K562 (cell line): ENCODE measurements around the gene DGCR2. TPM values are rescaled to one million over a fixed set of nuclear protein-coding genes. Genes with fewer than 3 reads are reported as not detected.

Experiments
- ARID1B ChIP-seq: fragments of 450-650 bp; IDR thresholded peaks from 2 replicates; pipeline ENCODE4 v1.6.1; 2016; ENCODE audit warnings: antibody characterized with exemption, mild to moderate bottlenecking, inconsistent platforms
- DMBX1 ChIP-seq: fragments of 250-450 bp; sonication (Bioruptor Pico); IDR thresholded peaks from 2 replicates; pipeline ENCODE4 v1.8.0; 2022; ENCODE audit warnings: inconsistent platforms, mild to moderate bottlenecking, moderate library complexity, borderline replicate concordance
- GTF2A2 ChIP-seq: IDR thresholded peaks from 2 replicates; pipeline ENCODE4 v1.6.1; 2016; ENCODE audit warnings: mild to moderate bottlenecking, missing genetic modification characterization, missing compliant biosample characterization
- HMGN3 ChIP-seq: IDR thresholded peaks from 2 replicates; pipeline ENCODE4 v1.6.1; 2011; ENCODE audit warnings: borderline replicate concordance, low read depth, mild to moderate bottlenecking, mixed read lengths, low read length; ENCODE audit not compliant: insufficient read length; ENCODE audit errors: extremely low read depth
- IRF2 ChIP-seq: sonication (generic); formaldehyde crosslinking; IDR thresholded peaks from 2 replicates; pipeline ENCODE4 v1.8.1; 2022; ENCODE audit warnings: mild to moderate bottlenecking, missing genetic modification reagents
- MCM7 ChIP-seq, 2 experiments: fragments of 450-650 bp; IDR thresholded peaks; 2 replicates each; pipeline ENCODE4 v1.6.1; 2016 to 2018
- NCOA1 ChIP-seq: fragments of 450-650 bp; IDR thresholded peaks from 2 replicates; pipeline ENCODE4 v1.6.1; 2016; ENCODE audit warnings: low read depth
- POLR2G ChIP-seq: fragments of 200-400 bp; formaldehyde crosslinking; IDR thresholded peaks from 2 replicates; pipeline ENCODE4 v1.6.1; 2017; ENCODE audit warnings: low read depth, mild to moderate bottlenecking, antibody characterized with exemption, low read length, moderate library complexity
- RBM15 ChIP-seq: fragments of 200-400 bp; formaldehyde crosslinking; IDR thresholded peaks from 2 replicates; pipeline ENCODE4 v1.6.1; 2018; ENCODE audit warnings: mild to moderate bottlenecking, low read length, moderate library complexity; ENCODE audit not compliant: insufficient read depth
- TRIM24 ChIP-seq, 2 experiments: fragments of 450-650 bp; IDR thresholded peaks; 2 replicates each; pipeline ENCODE4 v1.6.1; 2016
- ZNF12 ChIP-seq: sonication (generic); formaldehyde crosslinking; IDR thresholded peaks from 2 replicates; pipeline ENCODE4 v1.4.0; 2020; ENCODE audit warnings: mild to moderate bottlenecking, missing genetic modification reagents
- ZNF436 ChIP-seq: fragments of 250-450, 450-650 bp; sonication (Bioruptor Pico); formaldehyde crosslinking; IDR thresholded peaks from 2 replicates; pipeline ENCODE4 v1.7.0; 2020; ENCODE audit warnings: mild to moderate bottlenecking
- ZNF778 ChIP-seq: fragments of 450-650 bp; formaldehyde crosslinking; IDR thresholded peaks from 2 replicates; pipeline ENCODE4 v1.4.0; 2020; ENCODE audit warnings: mild to moderate bottlenecking, moderate library complexity
- polyA plus RNA-seq, 8 experiments: library from polyadenylated mRNA; depleted of rRNA in 4 of 8; stranded (reverse) in 5 of 8; unstranded in 3 of 8; fragments of >200 nt; fragmentation: Nextera tagmentation in 2 of 8; fragmentation: Illumina TruSeq in 1 of 8; extraction: Ambion mirVana in 2 of 8; extraction: Trizol in 1 of 8; gene quantifications; 2 replicates each; pipeline versions ENCODE4 v1.2.1 to v1.2.3, GENCODE V29; 2011 to 2014; ENCODE audit warnings: inconsistent platforms in 1 of 8, missing spikeins in 1 of 8
- total RNA-seq, 7 experiments: library from RNA; depleted of rRNA in 6 of 7; stranded (reverse); fragments of >200 nt in 6 of 7; fragmentation: Illumina TruSeq in 2 of 7; extraction: Trizol in 2 of 7; gene quantifications; 2 replicates each; pipeline versions ENCODE4 v1.2.1 to v1.2.3, GENCODE V29; 2011 to 2021; ENCODE audit warnings: low replicate concordance in 1 of 7
- TF ChIP-seq, protein P1 (sequence below): sonication (generic); IDR thresholded peaks from 2 replicates; pipeline ENCODE4 v1.6.1; 2016
- TF ChIP-seq, protein P2 (sequence below): fragments of 450-650 bp; IDR thresholded peaks from 2 replicates; pipeline ENCODE4 v1.6.1; 2014; ENCODE audit warnings: low read depth, mild to moderate bottlenecking, moderate library complexity, borderline replicate concordance
- TF ChIP-seq, protein P3 (sequence below): fragments of 250-450 bp; sonication (Bioruptor Pico); IDR thresholded peaks from 2 replicates; pipeline ENCODE4 v1.9.0; 2021; ENCODE audit warnings: mild to moderate bottlenecking, inconsistent platforms
- TF ChIP-seq, protein P4 (sequence below): sonication (generic); formaldehyde crosslinking; IDR thresholded peaks from 2 replicates; pipeline ENCODE4 v1.8.0; 2023; ENCODE audit warnings: missing genetic modification reagents, mild to moderate bottlenecking, borderline replicate concordance
- TF ChIP-seq, protein P5 (sequence below): fragments of 450-650 bp; formaldehyde crosslinking; IDR thresholded peaks from 2 replicates; pipeline ENCODE4 v1.4.0; 2022; ENCODE audit warnings: mild to moderate bottlenecking, moderate library complexity

DGCR2 gene
- total and polyA plus RNA-seq, 9 of the 15 experiments (the other 6 are each of a cell fraction or from before 2014, with no cell fraction given), result 0.69 to 101 (median 56.4) TPM

DNA sequence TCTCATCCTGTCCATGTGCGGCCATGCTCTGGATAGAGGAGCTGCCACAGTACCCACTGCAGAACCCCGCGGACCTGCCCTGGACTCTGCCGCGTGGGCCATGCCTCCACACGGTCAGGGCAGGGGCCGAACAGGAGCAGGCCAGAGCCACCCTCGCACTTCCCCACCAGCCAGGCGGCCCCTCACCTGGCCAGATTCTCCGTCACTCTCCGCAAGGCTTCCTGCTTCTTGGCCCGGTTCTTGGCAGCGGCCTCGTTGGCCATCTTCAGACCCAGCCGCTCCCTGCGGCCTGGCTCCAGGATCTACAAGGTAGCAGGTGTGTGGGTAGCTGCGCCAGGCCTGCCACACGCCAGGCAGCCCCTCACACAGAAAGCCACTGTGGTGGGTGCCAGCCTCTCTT is 12.7 kb upstream of the DGCR2 start (continued):
- TF ChIP-seq, protein P1, sequence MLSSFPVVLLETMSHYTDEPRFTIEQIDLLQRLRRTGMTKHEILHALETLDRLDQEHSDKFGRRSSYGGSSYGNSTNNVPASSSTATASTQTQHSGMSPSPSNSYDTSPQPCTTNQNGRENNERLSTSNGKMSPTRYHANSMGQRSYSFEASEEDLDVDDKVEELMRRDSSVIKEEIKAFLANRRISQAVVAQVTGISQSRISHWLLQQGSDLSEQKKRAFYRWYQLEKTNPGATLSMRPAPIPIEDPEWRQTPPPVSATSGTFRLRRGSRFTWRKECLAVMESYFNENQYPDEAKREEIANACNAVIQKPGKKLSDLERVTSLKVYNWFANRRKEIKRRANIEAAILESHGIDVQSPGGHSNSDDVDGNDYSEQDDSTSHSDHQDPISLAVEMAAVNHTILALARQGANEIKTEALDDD, result no peak
- TF ChIP-seq, protein P2, sequence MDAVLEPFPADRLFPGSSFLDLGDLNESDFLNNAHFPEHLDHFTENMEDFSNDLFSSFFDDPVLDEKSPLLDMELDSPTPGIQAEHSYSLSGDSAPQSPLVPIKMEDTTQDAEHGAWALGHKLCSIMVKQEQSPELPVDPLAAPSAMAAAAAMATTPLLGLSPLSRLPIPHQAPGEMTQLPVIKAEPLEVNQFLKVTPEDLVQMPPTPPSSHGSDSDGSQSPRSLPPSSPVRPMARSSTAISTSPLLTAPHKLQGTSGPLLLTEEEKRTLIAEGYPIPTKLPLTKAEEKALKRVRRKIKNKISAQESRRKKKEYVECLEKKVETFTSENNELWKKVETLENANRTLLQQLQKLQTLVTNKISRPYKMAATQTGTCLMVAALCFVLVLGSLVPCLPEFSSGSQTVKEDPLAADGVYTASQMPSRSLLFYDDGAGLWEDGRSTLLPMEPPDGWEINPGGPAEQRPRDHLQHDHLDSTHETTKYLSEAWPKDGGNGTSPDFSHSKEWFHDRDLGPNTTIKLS, result no peak
- TF ChIP-seq, protein P3, sequence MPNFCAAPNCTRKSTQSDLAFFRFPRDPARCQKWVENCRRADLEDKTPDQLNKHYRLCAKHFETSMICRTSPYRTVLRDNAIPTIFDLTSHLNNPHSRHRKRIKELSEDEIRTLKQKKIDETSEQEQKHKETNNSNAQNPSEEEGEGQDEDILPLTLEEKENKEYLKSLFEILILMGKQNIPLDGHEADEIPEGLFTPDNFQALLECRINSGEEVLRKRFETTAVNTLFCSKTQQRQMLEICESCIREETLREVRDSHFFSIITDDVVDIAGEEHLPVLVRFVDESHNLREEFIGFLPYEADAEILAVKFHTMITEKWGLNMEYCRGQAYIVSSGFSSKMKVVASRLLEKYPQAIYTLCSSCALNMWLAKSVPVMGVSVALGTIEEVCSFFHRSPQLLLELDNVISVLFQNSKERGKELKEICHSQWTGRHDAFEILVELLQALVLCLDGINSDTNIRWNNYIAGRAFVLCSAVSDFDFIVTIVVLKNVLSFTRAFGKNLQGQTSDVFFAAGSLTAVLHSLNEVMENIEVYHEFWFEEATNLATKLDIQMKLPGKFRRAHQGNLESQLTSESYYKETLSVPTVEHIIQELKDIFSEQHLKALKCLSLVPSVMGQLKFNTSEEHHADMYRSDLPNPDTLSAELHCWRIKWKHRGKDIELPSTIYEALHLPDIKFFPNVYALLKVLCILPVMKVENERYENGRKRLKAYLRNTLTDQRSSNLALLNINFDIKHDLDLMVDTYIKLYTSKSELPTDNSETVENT, result peak; percentile 41; the same call in 1 of the 2 replicates
- TF ChIP-seq TRIM24 (IDR thresholded peaks at IDR 0.05) (no peak), ZNF12 (no peak), ARID1B (no peak), IRF2 (CRISPR knock-in tag) (no peak), NCOA1 (no peak), POLR2G (peak; percentile 52; the same call in 1 of the 2 replicates), ZNF436 (no peak), HMGN3 (peak; percentile 65), ZNF778 (no peak), RBM15 (no peak), GTF2A2 (tag) (no peak), DMBX1 (CRISPR knock-in tag) (no peak), MCM7 (IDR thresholded peaks at IDR 0.05) (no peak)
- TF ChIP-seq, protein P4, sequence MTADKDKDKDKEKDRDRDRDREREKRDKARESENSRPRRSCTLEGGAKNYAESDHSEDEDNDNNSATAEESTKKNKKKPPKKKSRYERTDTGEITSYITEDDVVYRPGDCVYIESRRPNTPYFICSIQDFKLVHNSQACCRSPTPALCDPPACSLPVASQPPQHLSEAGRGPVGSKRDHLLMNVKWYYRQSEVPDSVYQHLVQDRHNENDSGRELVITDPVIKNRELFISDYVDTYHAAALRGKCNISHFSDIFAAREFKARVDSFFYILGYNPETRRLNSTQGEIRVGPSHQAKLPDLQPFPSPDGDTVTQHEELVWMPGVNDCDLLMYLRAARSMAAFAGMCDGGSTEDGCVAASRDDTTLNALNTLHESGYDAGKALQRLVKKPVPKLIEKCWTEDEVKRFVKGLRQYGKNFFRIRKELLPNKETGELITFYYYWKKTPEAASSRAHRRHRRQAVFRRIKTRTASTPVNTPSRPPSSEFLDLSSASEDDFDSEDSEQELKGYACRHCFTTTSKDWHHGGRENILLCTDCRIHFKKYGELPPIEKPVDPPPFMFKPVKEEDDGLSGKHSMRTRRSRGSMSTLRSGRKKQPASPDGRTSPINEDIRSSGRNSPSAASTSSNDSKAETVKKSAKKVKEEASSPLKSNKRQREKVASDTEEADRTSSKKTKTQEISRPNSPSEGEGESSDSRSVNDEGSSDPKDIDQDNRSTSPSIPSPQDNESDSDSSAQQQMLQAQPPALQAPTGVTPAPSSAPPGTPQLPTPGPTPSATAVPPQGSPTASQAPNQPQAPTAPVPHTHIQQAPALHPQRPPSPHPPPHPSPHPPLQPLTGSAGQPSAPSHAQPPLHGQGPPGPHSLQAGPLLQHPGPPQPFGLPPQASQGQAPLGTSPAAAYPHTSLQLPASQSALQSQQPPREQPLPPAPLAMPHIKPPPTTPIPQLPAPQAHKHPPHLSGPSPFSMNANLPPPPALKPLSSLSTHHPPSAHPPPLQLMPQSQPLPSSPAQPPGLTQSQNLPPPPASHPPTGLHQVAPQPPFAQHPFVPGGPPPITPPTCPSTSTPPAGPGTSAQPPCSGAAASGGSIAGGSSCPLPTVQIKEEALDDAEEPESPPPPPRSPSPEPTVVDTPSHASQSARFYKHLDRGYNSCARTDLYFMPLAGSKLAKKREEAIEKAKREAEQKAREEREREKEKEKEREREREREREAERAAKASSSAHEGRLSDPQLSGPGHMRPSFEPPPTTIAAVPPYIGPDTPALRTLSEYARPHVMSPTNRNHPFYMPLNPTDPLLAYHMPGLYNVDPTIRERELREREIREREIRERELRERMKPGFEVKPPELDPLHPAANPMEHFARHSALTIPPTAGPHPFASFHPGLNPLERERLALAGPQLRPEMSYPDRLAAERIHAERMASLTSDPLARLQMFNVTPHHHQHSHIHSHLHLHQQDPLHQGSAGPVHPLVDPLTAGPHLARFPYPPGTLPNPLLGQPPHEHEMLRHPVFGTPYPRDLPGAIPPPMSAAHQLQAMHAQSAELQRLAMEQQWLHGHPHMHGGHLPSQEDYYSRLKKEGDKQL (CRISPR knock-in tag), result no peak
- TF ChIP-seq, protein P5, sequence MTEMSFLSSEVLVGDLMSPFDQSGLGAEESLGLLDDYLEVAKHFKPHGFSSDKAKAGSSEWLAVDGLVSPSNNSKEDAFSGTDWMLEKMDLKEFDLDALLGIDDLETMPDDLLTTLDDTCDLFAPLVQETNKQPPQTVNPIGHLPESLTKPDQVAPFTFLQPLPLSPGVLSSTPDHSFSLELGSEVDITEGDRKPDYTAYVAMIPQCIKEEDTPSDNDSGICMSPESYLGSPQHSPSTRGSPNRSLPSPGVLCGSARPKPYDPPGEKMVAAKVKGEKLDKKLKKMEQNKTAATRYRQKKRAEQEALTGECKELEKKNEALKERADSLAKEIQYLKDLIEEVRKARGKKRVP, result no peak
